GM10248 (cell line): Measurements from ENCODE around the gene GNL2.
"Not testable (repeated sequence)": the region's sequence is repeated elsewhere in the genome, so short reads cannot be mapped to it uniquely, and the experiment has no call there.

Experiments used
- CTCF ChIA-PET: fragments of 300-600 bp; sonication (Branson Sonifier 250); formaldehyde crosslinking; extraction: SDS; loops from one replicate; lab custom pipeline; 2021; ENCODE audit warnings: antibody characterized with exemption; lab: Yijun Ruan, JAX
- POLR2A ChIA-PET: fragments of 350-650 bp; sonication (Branson Sonifier 250); formaldehyde crosslinking; extraction: SDS; loops from one replicate; lab custom pipeline; 2020; ENCODE audit warnings: antibody characterized with exemption; lab: Yijun Ruan, JAX
- DNase-seq: peaks from one replicate; pipeline ENCODE4 v3.0.0; 2012; ENCODE audit errors: extremely low spot score
- TF ChIP-seq, protein P1 (sequence below): IDR thresholded peaks from 2 replicates; pipeline ENCODE4 v1.5.1; 2012; ENCODE audit warnings: mild to moderate bottlenecking, low read depth; ENCODE audit errors: extremely low read depth, missing control alignments, control extremely low read depth

Gene GNL2

DNA sequence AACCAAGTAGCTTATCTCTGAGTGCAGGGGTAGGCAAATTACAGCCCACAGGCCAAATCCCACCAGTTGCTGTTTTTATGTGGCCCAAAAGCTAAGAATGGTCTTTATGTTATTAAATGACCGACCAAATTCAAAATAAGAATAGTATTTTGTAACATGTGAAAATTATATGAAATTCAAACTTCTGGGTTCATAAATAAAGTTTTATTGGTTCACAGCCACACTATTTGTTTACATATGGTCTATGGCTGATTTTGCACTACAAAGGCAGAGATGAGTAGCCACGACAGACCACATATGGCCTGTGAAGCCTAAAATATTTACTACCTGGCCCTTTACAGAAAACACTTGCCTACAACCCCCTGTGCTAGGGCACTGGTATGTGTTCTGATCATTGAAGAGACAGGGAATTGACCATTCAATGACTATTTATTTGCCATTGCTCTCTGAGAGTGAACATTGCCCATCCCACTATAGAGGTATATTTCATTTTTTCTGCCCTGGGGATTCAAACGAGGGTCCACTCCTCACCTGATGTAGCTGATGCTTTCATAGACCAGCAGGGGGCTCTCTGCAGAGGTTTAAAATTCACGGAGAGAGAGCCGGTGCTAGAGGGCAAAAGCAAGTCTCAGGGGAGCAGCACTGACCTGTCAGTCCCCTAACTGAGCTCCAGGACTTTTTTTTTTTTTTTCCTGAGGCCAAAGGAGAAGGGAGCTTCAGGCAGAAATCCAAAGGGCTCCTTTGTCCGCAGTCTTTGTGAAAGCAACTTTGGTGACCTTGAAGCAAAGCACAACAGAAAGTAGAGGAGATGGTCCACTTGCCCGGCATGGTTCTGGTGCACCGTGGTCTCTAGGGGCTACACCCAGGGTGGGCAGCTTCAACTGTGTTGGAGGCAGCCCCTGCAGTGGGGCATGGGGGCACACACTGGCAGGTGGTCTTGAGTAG, 7.3 kb upstream of the GNL2 start:
- peak; percentile 72 for DNase-seq
- POLR2A ChIA-PET: no interaction called here
- CTCF ChIA-PET: interaction anchor here (0.8 to 16.0 kb wide), 39 partner anchors 9 to 386 kb away, joined by 3 to 359 read pairs (median 5); partner anchors contain the start of genes CDCA8, MEAF6, MTF1 and SF3A3
- TF ChIP-seq, protein P1, sequence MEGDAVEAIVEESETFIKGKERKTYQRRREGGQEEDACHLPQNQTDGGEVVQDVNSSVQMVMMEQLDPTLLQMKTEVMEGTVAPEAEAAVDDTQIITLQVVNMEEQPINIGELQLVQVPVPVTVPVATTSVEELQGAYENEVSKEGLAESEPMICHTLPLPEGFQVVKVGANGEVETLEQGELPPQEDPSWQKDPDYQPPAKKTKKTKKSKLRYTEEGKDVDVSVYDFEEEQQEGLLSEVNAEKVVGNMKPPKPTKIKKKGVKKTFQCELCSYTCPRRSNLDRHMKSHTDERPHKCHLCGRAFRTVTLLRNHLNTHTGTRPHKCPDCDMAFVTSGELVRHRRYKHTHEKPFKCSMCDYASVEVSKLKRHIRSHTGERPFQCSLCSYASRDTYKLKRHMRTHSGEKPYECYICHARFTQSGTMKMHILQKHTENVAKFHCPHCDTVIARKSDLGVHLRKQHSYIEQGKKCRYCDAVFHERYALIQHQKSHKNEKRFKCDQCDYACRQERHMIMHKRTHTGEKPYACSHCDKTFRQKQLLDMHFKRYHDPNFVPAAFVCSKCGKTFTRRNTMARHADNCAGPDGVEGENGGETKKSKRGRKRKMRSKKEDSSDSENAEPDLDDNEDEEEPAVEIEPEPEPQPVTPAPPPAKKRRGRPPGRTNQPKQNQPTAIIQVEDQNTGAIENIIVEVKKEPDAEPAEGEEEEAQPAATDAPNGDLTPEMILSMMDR: peak; percentile 61

DNA sequence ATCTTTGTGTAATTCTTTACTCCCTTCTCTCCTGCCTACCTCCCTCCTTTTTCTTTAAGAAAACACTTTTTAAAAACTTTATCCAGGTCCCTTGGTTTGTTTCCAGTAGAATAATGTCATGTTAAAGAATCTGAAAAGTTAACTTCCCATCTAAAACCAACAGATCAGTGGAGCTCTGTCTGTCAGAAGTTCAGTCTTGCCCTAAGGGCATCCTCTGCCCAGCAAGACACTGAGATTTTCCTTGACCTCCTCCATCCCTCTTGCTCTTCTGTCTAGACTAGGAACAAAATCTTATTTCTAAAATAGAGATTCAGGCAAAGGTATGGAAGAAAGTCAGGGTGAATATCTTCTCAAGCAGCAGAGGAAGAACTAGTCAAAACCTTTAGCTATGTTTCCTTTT, 5.7 kb upstream of the GNL2 start:
- ChIA-PET POLR2A (no interaction called here), CTCF (interaction anchor here (1.3 to 16.0 kb wide), 6 partner anchors 22 to 146 kb away, joined by 3 to 359 read pairs (median 16); a partner anchor contains a TSS)
- DNase-seq: no peak
- TF ChIP-seq, protein P1: no peak

DNA sequence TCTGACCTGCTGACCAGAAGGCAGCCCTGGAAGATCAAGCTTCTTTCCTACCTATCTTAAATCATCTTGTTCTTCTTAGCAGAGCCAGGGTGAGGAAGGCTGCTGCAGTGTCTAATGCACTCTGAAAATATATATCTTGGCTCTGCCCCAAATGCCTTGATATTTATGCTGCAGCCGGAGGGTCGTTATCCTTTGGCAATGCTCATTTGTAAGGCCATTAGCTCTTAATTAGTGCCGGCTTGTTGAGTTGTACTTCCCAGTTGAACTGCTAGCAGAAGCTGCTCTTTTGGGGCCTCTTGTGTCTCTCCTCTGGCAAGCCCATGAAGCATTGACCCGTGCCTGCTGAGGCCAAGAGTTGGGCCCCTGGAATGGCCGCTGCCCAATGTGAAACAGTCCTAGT, 4.2 kb upstream of the GNL2 start:
- DNase-seq: no peak
- ChIA-PET CTCF (interaction anchor here (1.2 to 16.0 kb wide), 5 partner anchors 9 to 90 kb away, joined by 3 to 359 read pairs (median 5); a partner anchor contains a TSS), POLR2A (no interaction called here)
- TF ChIP-seq, protein P1: no peak

DNA sequence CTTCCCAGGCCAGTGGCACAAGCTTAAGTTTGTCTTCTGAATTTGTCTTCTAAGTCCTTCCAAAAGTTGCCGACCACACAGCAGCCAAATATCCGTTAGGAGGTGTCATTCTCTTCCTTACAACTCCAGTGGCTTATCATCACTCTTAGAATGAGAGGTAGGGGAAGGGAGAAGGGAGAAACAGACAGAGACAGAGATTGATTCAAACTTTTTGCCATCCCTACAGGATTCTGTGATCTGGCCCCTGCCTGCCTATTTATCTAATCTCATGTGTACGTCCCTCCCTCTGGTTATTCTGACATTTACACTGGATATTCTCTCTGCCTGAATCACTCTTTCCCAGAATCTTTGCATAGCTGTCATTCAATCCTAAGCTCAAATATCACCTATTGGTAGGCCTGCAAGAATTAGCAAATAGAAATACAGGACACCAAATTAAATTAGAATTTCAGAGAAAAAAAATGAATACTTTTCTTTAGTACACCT, 488 bp upstream of the GNL2 start:
- ChIA-PET POLR2A (interaction anchor here (1.1 kb wide), 1 partner anchor 94 kb away, joined by 5 read pairs; a partner anchor contains a TSS), CTCF (interaction anchor here (1.0 to 16.0 kb wide), 5 partner anchors 9 to 263 kb away, joined by 3 to 359 read pairs (median 4); partner anchors contain the start of gene MTF1)
- TF ChIP-seq, protein P1: no peak
- DNase-seq: no peak

DNA sequence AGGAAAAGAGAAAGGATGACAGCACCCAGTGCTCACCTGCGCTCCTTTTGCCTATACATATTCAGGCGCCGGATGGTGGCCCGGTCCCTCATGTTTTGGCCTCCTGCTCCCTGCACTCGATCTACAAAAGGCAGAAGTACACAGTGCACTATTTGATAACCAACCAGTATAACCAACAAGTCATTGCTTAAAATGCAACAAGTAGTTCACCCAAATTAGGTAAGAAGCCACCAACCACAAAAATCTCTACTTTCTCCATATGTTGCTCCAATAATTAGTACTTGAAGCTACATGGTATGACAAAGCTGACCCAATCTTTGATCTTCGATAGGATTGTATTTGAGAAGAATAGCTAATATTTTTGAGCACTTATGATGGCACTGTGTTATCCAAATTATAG, 2.0 kb downstream of the GNL2 start:
- ChIA-PET POLR2A (no interaction called here), CTCF (interaction anchor here (1.1 to 1.5 kb wide), 2 partner anchors 10 to 29 kb away, joined by 3 to 6 read pairs; no protein-coding TSS in a partner anchor)
- DNase-seq: no peak
- TF ChIP-seq, protein P1: no peak

DNA sequence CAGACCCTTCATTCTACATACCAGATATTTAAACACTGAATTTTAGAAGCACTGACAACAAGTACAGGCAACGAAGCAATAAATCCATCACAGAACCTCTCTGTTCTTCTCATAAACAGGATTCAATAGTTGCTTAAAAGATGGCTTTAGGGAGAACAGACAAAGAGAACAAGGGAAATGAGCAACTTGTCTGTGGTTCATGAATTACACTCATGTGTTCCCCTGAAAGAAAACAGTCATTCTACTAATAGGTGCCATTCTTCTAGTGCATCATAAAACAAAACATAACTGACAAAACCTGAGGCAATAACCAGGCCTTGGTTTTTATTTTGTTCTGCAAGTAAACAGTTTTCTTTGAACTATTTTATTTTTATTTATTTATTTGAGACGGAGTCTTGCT, 6.8 kb downstream of the GNL2 start:
- no peak for DNase-seq
- POLR2A ChIA-PET: interaction anchor here (1.1 kb wide), 1 partner anchor 102 kb away, joined by 4 read pairs; no protein-coding TSS in a partner anchor
- TF ChIP-seq, protein P1: no peak
- CTCF ChIA-PET: interaction anchor here (1.6 kb wide), 1 partner anchor 14 kb away, joined by 4 read pairs; no protein-coding TSS in a partner anchor

DNA sequence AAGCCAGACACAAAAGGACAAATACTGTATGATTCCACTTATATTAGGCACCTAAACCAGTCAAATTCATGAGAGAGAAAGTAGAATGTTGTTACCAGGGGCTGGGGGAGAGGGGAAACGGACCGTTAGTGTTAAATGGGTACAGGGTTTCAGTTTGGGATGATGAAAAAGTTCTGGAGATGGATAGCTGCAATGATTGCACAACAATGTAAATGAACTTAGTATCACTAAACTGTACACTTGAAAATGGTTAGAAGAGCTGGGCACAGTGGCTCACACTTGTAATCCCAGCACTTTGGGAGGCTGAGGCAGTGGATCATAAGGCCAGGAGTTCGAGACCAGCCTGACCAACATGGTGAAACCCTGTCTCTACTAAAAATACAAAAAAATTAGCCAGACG, 11.2 kb downstream of the GNL2 start:
- POLR2A ChIA-PET, DNase-seq: not testable (repeated sequence)
- CTCF ChIA-PET: interaction anchor here (0.7 kb wide), 1 partner anchor 18 kb away, joined by 3 read pairs; no protein-coding TSS in a partner anchor
